Measurements from ENCODE around the gene TBL1XR1. TPM values are rescaled to one million over a fixed set of nuclear protein-coding genes. Genes with fewer than 3 reads are reported as not detected.

TBL1XR1 gene
- total RNA-seq, 4 donors from 2014 or later: 66.0 to 79.8 (median 72.4) TPM

DNA sequence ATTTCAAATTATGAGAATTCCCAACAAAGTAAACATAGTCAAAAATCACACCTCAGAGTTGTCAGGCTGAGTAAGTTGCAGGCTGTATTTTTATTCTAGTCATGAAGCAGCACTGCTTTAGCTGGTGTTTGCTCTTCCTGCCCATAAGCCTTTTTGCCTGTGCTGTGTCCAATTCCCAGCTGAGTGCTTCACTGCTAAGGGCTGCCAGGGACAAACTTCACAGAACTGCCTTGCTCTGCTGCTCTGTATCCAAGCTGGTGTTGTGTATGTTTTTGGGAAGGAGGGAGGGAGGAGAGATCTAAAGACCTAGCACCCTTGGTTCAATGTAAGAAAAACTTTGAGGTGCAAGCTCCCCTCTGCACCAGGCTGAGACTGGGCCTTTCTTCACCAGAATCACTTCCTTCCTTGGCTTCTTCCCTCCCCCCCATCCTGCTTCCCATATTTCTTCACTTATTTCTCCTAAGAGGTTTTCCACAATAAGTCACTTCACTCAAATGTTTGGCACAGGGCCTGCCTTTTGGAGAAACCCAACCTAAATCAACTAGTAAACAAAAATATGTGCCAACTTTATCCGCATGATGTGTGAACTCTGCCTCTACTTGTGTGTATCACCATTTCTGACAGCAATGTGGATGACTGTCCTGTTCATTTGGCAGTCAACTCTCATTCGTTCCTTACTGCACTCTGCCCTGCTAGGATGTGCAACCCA lies 156.1 kb downstream of the TBL1XR1 start:
- no peak for DNase-seq
- intact Hi-C loops (cut with DNase I): no loop called here
- peaks cover 0 to 6% (median 0%) of the 10 kb centered on the region in 3 donors for H3K9me3 ChIP-seq
- WGBS, 2 donors: 34 to 37% methylated on average over 2 of the region's 2 CpGs
- peak overlapping the region in 3 of 4 donors; percentile 50 to 61 (median 53) for H3K27ac ChIP-seq
- TF ChIP-seq POLR2A (IDR thresholded peaks at IDR 0.05): no peak
- TF ChIP-seq, protein P1, sequence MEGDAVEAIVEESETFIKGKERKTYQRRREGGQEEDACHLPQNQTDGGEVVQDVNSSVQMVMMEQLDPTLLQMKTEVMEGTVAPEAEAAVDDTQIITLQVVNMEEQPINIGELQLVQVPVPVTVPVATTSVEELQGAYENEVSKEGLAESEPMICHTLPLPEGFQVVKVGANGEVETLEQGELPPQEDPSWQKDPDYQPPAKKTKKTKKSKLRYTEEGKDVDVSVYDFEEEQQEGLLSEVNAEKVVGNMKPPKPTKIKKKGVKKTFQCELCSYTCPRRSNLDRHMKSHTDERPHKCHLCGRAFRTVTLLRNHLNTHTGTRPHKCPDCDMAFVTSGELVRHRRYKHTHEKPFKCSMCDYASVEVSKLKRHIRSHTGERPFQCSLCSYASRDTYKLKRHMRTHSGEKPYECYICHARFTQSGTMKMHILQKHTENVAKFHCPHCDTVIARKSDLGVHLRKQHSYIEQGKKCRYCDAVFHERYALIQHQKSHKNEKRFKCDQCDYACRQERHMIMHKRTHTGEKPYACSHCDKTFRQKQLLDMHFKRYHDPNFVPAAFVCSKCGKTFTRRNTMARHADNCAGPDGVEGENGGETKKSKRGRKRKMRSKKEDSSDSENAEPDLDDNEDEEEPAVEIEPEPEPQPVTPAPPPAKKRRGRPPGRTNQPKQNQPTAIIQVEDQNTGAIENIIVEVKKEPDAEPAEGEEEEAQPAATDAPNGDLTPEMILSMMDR (IDR thresholded peaks at IDR 0.05): no peak
- peaks cover 12 to 31% (median 25%) of the 10 kb centered on the region in 3 donors for H3K4me1 ChIP-seq
- no peak overlapping the region for H3K4me3 ChIP-seq
- peaks cover 8 to 74% (median 14%) of the 10 kb centered on the region in 3 donors for H3K36me3 ChIP-seq
- H3K27me3 ChIP-seq: no peaks in the 10 kb centered on the region

DNA sequence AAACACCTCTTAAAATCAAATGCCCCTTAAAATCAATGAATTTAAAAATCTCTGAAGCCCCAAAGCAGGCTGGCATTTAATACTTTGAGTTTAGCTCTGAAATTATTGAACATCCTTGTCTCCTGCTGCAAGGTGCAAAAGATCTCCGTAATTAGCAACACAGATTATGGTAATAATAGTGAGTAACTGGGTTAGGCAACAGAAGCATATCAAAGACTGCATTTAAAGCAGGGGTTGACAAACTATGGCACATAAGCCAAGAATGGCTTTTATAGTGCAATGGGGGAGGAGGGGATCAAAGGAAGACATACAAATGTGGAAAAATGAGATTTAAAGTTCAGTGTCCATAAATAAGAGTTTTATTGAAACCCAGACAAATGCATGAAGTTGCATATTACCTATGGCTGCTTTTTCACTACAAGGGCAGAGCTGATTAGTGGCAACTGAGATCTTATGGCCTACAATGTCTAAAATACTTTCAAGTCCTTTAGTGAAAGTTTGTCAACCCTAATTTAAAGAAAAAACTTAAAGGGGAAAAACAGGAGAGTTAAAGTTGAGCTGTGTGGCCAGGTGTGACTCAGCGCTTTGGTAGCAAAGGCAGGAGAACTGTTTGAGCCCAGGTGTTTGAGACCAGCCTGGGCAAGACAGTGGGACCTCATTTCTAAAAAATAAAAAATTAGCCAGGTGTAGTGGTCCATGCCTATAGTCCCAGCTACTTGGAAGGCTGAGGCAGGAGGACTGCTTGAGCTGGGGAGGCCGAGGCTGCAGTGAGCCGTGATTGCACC lies 157.6 kb downstream of the TBL1XR1 start:
- Histone ChIP-seq H3K27ac (peak overlapping the region in 1 of 4 donors; percentile 50), H3K27me3 (no peaks in the 10 kb centered on the region), H3K36me3 (peaks cover 8 to 74% (median 10%) of the 10 kb centered on the region in 3 donors), H3K9me3 (peaks cover 0 to 6% (median 0%) of the 10 kb centered on the region in 3 donors), H3K4me3 (no peak overlapping the region), H3K4me1 (peaks cover 12 to 31% (median 25%) of the 10 kb centered on the region in 3 donors)
- no peak for DNase-seq
- WGBS, 2 donors: 81 to 91% methylated on average over 4 of the region's 4 CpGs
- intact Hi-C loops (cut with DNase I): no loop called here
- TF ChIP-seq POLR2A (IDR thresholded peaks at IDR 0.05): no peak
- TF ChIP-seq, protein P1 (IDR thresholded peaks at IDR 0.05): no peak

DNA sequence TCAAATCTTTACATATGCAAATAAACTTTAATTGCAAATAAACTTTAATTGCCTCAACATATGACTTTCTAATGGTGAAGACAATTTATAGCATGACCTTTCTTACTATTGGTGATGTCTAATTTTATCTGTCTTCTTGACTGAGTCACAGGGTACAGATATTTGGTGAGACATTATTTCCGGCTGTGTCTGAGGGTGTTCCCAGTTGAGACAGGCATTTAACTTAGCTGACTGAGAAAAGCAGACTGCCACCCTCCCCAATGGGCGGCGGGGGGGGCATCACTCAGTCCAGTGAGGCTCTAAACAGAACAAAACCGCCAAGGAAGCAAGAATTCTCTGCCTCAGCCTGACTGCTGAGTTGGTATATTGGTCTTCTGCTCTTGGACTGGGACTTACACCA lies 160.0 kb downstream of the TBL1XR1 start:
- H3K27ac ChIP-seq: no peak overlapping the region
- intact Hi-C loops (cut with DNase I): no loop called here
- no peak for DNase-seq
- no peak overlapping the region for H3K4me3 ChIP-seq
- H3K9me3 ChIP-seq: no peaks in the 10 kb centered on the region
- no peaks in the 10 kb centered on the region for H3K27me3 ChIP-seq
- H3K36me3 ChIP-seq: peaks cover 0 to 73% (median 18%) of the 10 kb centered on the region in 3 donors
- no peak for TF ChIP-seq POLR2A (IDR thresholded peaks at IDR 0.05)
- TF ChIP-seq, protein P1 (IDR thresholded peaks at IDR 0.05): no peak
- peaks cover 12 to 30% (median 25%) of the 10 kb centered on the region in 3 donors for H3K4me1 ChIP-seq
- 71 to 87% methylated on average over 4 of the region's 4 CpGs for WGBS, 2 donors

DNA sequence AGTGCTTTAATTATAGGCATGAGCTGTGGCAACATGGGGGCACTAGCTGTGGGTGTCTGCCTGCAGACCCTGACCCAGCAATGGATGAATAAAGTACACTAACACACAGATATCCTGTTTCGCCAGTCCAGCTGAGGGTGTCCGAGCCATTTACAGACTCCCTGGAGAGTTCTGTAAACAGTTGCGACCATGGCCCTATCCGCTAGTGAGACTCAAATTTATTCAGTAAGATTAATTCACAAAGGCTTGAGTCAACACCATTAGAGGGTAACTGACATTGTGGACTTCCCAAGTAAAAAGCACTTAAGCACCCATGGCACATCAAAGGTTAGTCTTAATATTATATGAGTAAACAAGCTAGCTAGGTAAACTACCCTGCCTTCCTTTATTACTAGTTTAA lies 161.6 kb downstream of the TBL1XR1 start:
- H3K9me3 ChIP-seq: no peaks in the 10 kb centered on the region

More for the DNA sequence above, 161.6 kb downstream of the TBL1XR1 start:
- Histone ChIP-seq H3K36me3 (peaks cover 0 to 88% (median 18%) of the 10 kb centered on the region in 3 donors), H3K27me3 (no peaks in the 10 kb centered on the region), H3K4me3 (no peak overlapping the region), H3K27ac (no peak overlapping the region), H3K4me1 (peaks cover 3 to 15% (median 12%) of the 10 kb centered on the region in 3 donors)
- 93 to 97% methylated on average over 4 of the region's 4 CpGs for WGBS, 2 donors
- DNase-seq: no peak
- intact Hi-C loops (cut with DNase I): no loop called here
- no peak for TF ChIP-seq POLR2A (IDR thresholded peaks at IDR 0.05)
- TF ChIP-seq, protein P1 (IDR thresholded peaks at IDR 0.05): no peak
